NB4 (cell line): ENCODE results near the gene SRPK1.

Source experiments
- CTCF ChIP-seq: IDR thresholded peaks from one replicate; pipeline ENCODE4 v1.5.1; 2012; ENCODE audit warnings: low read depth, low read length
- MYC ChIP-seq: IDR thresholded peaks from 2 replicates; pipeline ENCODE4 v1.6.1; 2011; ENCODE audit warnings: low read depth, low read length
- POLR2A ChIP-seq: IDR thresholded peaks from 2 replicates; pipeline ENCODE4 v1.6.1; 2011; ENCODE audit warnings: mild to moderate bottlenecking; ENCODE audit not compliant: insufficient read length; ENCODE audit errors: extremely low read depth
- TF ChIP-seq, protein P1 (sequence below): IDR thresholded peaks from 2 replicates; pipeline ENCODE4 v1.6.1; 2011; ENCODE audit warnings: low read depth, low read length

GRCh38 chr6:35924146-35924545 is 3.2 kb upstream of the SRPK1 start:
- TF ChIP-seq CTCF (no peak), POLR2A (no peak), MYC (no peak)
- TF ChIP-seq, protein P1, sequence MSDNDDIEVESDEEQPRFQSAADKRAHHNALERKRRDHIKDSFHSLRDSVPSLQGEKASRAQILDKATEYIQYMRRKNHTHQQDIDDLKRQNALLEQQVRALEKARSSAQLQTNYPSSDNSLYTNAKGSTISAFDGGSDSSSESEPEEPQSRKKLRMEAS, result no peak
